Bronchial epithelial cell (primary cell): Measurements from ENCODE around the gene LAMA1. TPM values are rescaled to one million over a fixed set of nuclear protein-coding genes. Genes with fewer than 3 reads are reported as not detected.
A peak's percentile ranks its signal among the peaks of the same experiment; 100 is the strongest.
"Not testable (repeated sequence)": the region's sequence is repeated elsewhere in the genome, so short reads cannot be mapped to it uniquely, and the experiment has no call there.

Source experiments
- DNase-seq: peaks from one replicate; pipeline ENCODE4 v3.0.0-alpha.2; 2010; ENCODE audit warnings: low read depth
- FAIRE-seq: peaks from 2 replicates; lab custom pipeline; 2011; peaks lifted over from hg19 to GRCh38; lab: Jason Lieb, UNC
- H3K27me3 ChIP-seq: 2 replicates; pipeline ENCODE4 v1.5.1; 2011; ENCODE audit warnings: low read length; ENCODE audit not compliant: control insufficient read depth, insufficient read depth
- H3K36me3 ChIP-seq: 2 replicates; pipeline ENCODE4 v1.5.1; 2011; ENCODE audit warnings: low read length; ENCODE audit not compliant: control insufficient read depth, insufficient read depth
- H3K4me3 ChIP-seq: 2 replicates; pipeline ENCODE4 v1.5.1; 2011; ENCODE audit warnings: mild to moderate bottlenecking, low read depth, low read length, control low read depth
- CTCF ChIP-seq: IDR thresholded peaks from 2 replicates; pipeline ENCODE4 v1.5.1; 2011; ENCODE audit warnings: mild to moderate bottlenecking, moderate library complexity, low read length, control low read depth, inconsistent platforms; ENCODE audit not compliant: insufficient read depth, severe bottlenecking
- total RNA-seq: library from RNA; depleted of rRNA; stranded (reverse); fragments of >200 nt; gene quantifications from 2 replicates; pipeline ENCODE4 v1.2.1, GENCODE V29; 2014

The LAMA1 gene
- total RNA-seq, 1 donor from 2014 or later, result 1.8 TPM

- no peaks in the 10 kb centered on the region for H3K36me3 ChIP-seq
- no peak for TF ChIP-seq CTCF
Measured at GRCh38 chr18:7157760-7158159, 40.2 kb upstream of the LAMA1 start.

GRCh38 chr18:7155887-7156286 is 38.3 kb upstream of the LAMA1 start:
- DNase-seq, result no peak
- no peak for TF ChIP-seq CTCF
- no peak for FAIRE-seq

More at GRCh38 chr18:7157760-7158159, 40.2 kb upstream of the LAMA1 start:
- H3K27me3 ChIP-seq, result no peaks in the 10 kb centered on the region
- FAIRE-seq, result no peak
- no peak for DNase-seq
- H3K4me3 ChIP-seq, result no peak overlapping the region

GRCh38 chr18:7155092-7155491 is 37.5 kb upstream of the LAMA1 start:
- FAIRE-seq, result no peak
- no peaks in the 10 kb centered on the region for H3K36me3 ChIP-seq
- no peaks in the 10 kb centered on the region for H3K27me3 ChIP-seq
- DNase-seq, result no peak
- no peak for TF ChIP-seq CTCF
- no peak overlapping the region for H3K4me3 ChIP-seq

More at GRCh38 chr18:7155887-7156286, 38.3 kb upstream of the LAMA1 start:
- Histone ChIP-seq H3K36me3 (no peaks in the 10 kb centered on the region), H3K4me3 (no peak overlapping the region), H3K27me3 (no peaks in the 10 kb centered on the region)

GRCh38 chr18:7152440-7152839 is 34.8 kb upstream of the LAMA1 start:
- DNase-seq (no peak), FAIRE-seq (no peak)
- Histone ChIP-seq H3K36me3 (no peaks in the 10 kb centered on the region), H3K4me3 (no peak overlapping the region), H3K27me3 (no peaks in the 10 kb centered on the region)
- no peak for TF ChIP-seq CTCF

- TF ChIP-seq CTCF, result no peak
Measured at GRCh38 chr18:7147399-7147798, 29.8 kb upstream of the LAMA1 start.

GRCh38 chr18:7146067-7146466 is 28.5 kb upstream of the LAMA1 start:
- no peaks in the 10 kb centered on the region for H3K27me3 ChIP-seq
- no peak for TF ChIP-seq CTCF
- no peak overlapping the region for H3K4me3 ChIP-seq
- FAIRE-seq (no peak), DNase-seq (peak; percentile 30)
- no peaks in the 10 kb centered on the region for H3K36me3 ChIP-seq

More at GRCh38 chr18:7147399-7147798, 29.8 kb upstream of the LAMA1 start:
- H3K27me3 ChIP-seq, result no peaks in the 10 kb centered on the region
- no peaks in the 10 kb centered on the region for H3K36me3 ChIP-seq
- no peak for FAIRE-seq
- no peak overlapping the region for H3K4me3 ChIP-seq
- DNase-seq, result no peak

DNA sequence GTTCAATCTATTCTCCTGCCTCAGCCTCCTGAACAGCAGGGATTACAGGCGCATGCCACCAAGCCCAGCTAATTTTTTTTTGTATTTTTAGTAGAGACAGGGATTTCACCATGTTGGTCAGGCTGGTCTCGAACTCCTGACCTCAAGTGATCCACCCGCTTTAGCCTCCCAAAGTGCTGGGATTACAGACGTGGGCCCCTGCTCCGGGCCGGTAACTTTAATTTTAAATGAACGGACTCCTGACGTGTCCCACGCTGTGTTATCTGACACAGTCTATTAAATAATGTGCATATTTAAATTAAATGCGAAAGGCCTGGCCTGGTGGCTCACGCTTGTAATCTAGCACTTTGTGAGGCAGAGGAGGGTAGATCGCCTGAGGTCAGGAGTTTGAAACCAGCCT is 27.3 kb upstream of the LAMA1 start:
- DNase-seq, H3K36me3 ChIP-seq, H3K27me3 ChIP-seq, H3K4me3 ChIP-seq, FAIRE-seq: not testable (repeated sequence)
